IMR-90 (cell line): Measurements from ENCODE around the gene NOL12. TPM values are rescaled to one million over a fixed set of nuclear protein-coding genes. Genes with fewer than 3 reads are reported as not detected.

Experiments
- ATAC-seq: fragments of 200-7000 bp; cut with Tn5 transposase; 2 replicates; pipeline ENCODE4 v1.9.1; 2020; ENCODE audit warnings: low read depth, mild to moderate bottlenecking, moderate library complexity
- BruUV-seq: library from RNA; stranded (reverse); fragments of 400-500 nt; replicated peaks from 2 replicates; lab custom pipeline; 2021; lab: Mats Ljungman, UMichigan
- CTCF ChIA-PET: fragments of 300-600 bp; formaldehyde crosslinking; extraction: SDS; loops from one replicate; lab custom pipeline; 2021; ENCODE audit warnings: antibody characterized with exemption; lab: Yijun Ruan, JAX
- POLR2A ChIA-PET: fragments of 300-600 bp; sonication (Branson Sonifier 250); formaldehyde crosslinking; loops from one replicate; lab custom pipeline; 2022; ENCODE audit warnings: antibody characterized with exemption; ENCODE audit not compliant: unreplicated experiment; lab: Charles Lee
- DNase-seq: peaks from one replicate; pipeline ENCODE4 v3.0.0; 2013
- H2AFZ ChIP-seq: replicated peaks from 2 replicates; pipeline ENCODE3; 2013; ENCODE audit warnings: low read length, mild to moderate bottlenecking; ENCODE audit not compliant: poor library complexity
- H2AK5ac ChIP-seq: 2 replicates; pipeline ENCODE4 v1.6.1; 2013; ENCODE audit warnings: low read depth, low read length, inconsistent platforms
- H2AK9ac ChIP-seq: replicated peaks from 2 replicates; pipeline ENCODE3; 2013; ENCODE audit warnings: mild to moderate bottlenecking, low read depth, low read length, moderate library complexity; ENCODE audit not compliant: poor library complexity
- H2BK120ac ChIP-seq: 2 replicates; pipeline ENCODE4 v1.6.1; 2013; ENCODE audit warnings: low read depth, low read length, inconsistent platforms
- H2BK15ac ChIP-seq: 3 replicates; pipeline ENCODE4 v1.6.1; 2013; ENCODE audit warnings: low read depth, low read length, inconsistent platforms
- H2BK20ac ChIP-seq: 2 replicates; pipeline ENCODE4 v1.6.1; 2013; ENCODE audit warnings: low read depth, mild to moderate bottlenecking, inconsistent platforms, low read length, moderate library complexity
- H2BK5ac ChIP-seq: 2 replicates; pipeline ENCODE4 v1.6.1; 2013; ENCODE audit warnings: mild to moderate bottlenecking, low read depth, low read length, inconsistent platforms; ENCODE audit not compliant: poor library complexity, severe bottlenecking
- H3K14ac ChIP-seq: replicated peaks from 2 replicates; pipeline ENCODE4 v1.6.1; 2013; ENCODE audit warnings: low read depth, low read length, inconsistent platforms
- H3K18ac ChIP-seq: 2 replicates; pipeline ENCODE4 v1.6.1; 2013; ENCODE audit warnings: low read depth, low read length, control low read depth
- H3K23ac ChIP-seq: 2 replicates; pipeline ENCODE4 v1.6.1; 2013; ENCODE audit warnings: low read depth, low read length, inconsistent platforms
- H3K27ac ChIP-seq: 2 replicates; pipeline ENCODE4 v1.5.1; 2013; ENCODE audit warnings: mild to moderate bottlenecking, control low read depth, low read length; ENCODE audit not compliant: insufficient read depth
- H3K27me3 ChIP-seq: 2 replicates; pipeline ENCODE4 v1.6.1; 2013; ENCODE audit warnings: low read length; ENCODE audit not compliant: control insufficient read depth, insufficient read depth
- H3K36me3 ChIP-seq: 2 replicates; pipeline ENCODE4 v1.6.1; 2013; ENCODE audit warnings: low read length, mixed read lengths; ENCODE audit not compliant: control insufficient read depth, insufficient read depth
- H3K4ac ChIP-seq: 2 replicates; pipeline ENCODE4 v1.6.1; 2013; ENCODE audit warnings: low read depth, low read length, inconsistent platforms
- H3K4me1 ChIP-seq: 2 replicates; pipeline ENCODE4 v1.6.1; 2013; ENCODE audit warnings: low read length, mixed read lengths; ENCODE audit not compliant: control insufficient read depth, insufficient read depth
- H3K4me2 ChIP-seq: 2 replicates; pipeline ENCODE4 v1.6.1; 2013; ENCODE audit warnings: low read depth, mild to moderate bottlenecking, control low read depth, low read length, moderate library complexity
- H3K4me3 ChIP-seq: 2 replicates; pipeline ENCODE4 v1.5.1; 2013; ENCODE audit warnings: low read depth, mild to moderate bottlenecking, control low read depth, low read length, moderate library complexity; ENCODE audit not compliant: insufficient read depth
- H3K56ac ChIP-seq: 2 replicates; pipeline ENCODE4 v1.6.1; 2013; ENCODE audit warnings: low read length, inconsistent platforms; ENCODE audit not compliant: insufficient read depth; ENCODE audit errors: extremely low read depth
- H3K79me1 ChIP-seq, 2 experiments: 2 replicates each; pipeline ENCODE4 v1.6.1; 2013; ENCODE audit warnings: low read length in 2 of 2, inconsistent platforms in 1 of 2, low read depth in 1 of 2
- H3K9ac ChIP-seq: 2 replicates; pipeline ENCODE4 v1.6.1; 2013; ENCODE audit warnings: low read depth, low read length, control low read depth
- H3K9me1 ChIP-seq: 2 replicates; pipeline ENCODE4 v1.6.1; 2013; ENCODE audit warnings: low read length, inconsistent platforms; ENCODE audit not compliant: insufficient read depth
- H3K9me3 ChIP-seq: 2 replicates; pipeline ENCODE4 v1.6.1; 2013; ENCODE audit warnings: low read length; ENCODE audit not compliant: control insufficient read depth, insufficient read depth
- H4K20me1 ChIP-seq: 2 replicates; pipeline ENCODE4 v1.6.1; 2013; ENCODE audit warnings: low read length, inconsistent platforms; ENCODE audit not compliant: insufficient read depth
- H4K5ac ChIP-seq: 2 replicates; pipeline ENCODE4 v1.6.1; 2013; ENCODE audit warnings: mild to moderate bottlenecking, low read depth, low read length, control low read depth
- H4K8ac ChIP-seq, 2 experiments: 2 replicates each; pipeline ENCODE4 v1.6.1; 2013; ENCODE audit warnings: low read depth in 2 of 2, low read length in 2 of 2, control low read depth in 1 of 2, inconsistent platforms in 1 of 2
- H4K91ac ChIP-seq: 2 replicates; pipeline ENCODE4 v1.6.1; 2013; ENCODE audit warnings: low read depth, low read length, inconsistent platforms; ENCODE audit not compliant: insufficient read depth
- BHLHE40 ChIP-seq: fragments of 150-350 bp; IDR thresholded peaks from 2 replicates; pipeline ENCODE4 v1.6.1; 2016; ENCODE audit warnings: mild to moderate bottlenecking, low read depth, low read length
- CEBPB ChIP-seq: IDR thresholded peaks from 2 replicates; pipeline ENCODE4 v1.6.1; 2012; ENCODE audit warnings: low read depth, low read length, improper control_type of control experiment
- MAZ ChIP-seq: IDR thresholded peaks from 2 replicates; pipeline ENCODE4 v1.6.1; 2012; ENCODE audit warnings: low read depth, mild to moderate bottlenecking, low read length, improper control_type of control experiment, moderate library complexity, borderline replicate concordance
- MXI1 ChIP-seq: IDR thresholded peaks from 2 replicates; pipeline ENCODE4 v1.6.1; 2012; ENCODE audit warnings: low read depth, mild to moderate bottlenecking, low read length, moderate library complexity, borderline replicate concordance
- NFE2L2 ChIP-seq: fragments of 150-350 bp; IDR thresholded peaks from 2 replicates; pipeline ENCODE4 v1.6.1; 2016; ENCODE audit warnings: low read depth, mild to moderate bottlenecking, low read length
- POLR2A ChIP-seq: IDR thresholded peaks from 2 replicates; pipeline ENCODE4 v1.6.1; 2012; ENCODE audit warnings: mild to moderate bottlenecking, low read depth, low read length
- RCOR1 ChIP-seq: IDR thresholded peaks from 2 replicates; pipeline ENCODE4 v1.6.1; 2012; ENCODE audit warnings: mild to moderate bottlenecking, low read length, improper control_type of control experiment; ENCODE audit not compliant: insufficient replicate concordance
- USF2 ChIP-seq: fragments of 150-350 bp; IDR thresholded peaks from 2 replicates; pipeline ENCODE4 v1.6.1; 2017; ENCODE audit warnings: mild to moderate bottlenecking, antibody characterized with exemption, low read length, low read depth
- WGBS, 2 experiments: methylation state at CpG; one replicate each; pipeline versions ENCODE4 v1.1.5 to v1.1.7; 2013; ENCODE audit warnings: missing lambda C conversion rate in 2 of 2; ENCODE audit not compliant: insufficient read length in 1 of 2; ENCODE audit errors: extremely low coverage in 2 of 2; 5-methylcytosine and 5-hydroxymethylcytosine counted together
- dilution Hi-C: fragments of 300-500 bp; cut with HindIII; formaldehyde crosslinking; loops from one replicate; pipeline ENCODE4 v1.14.3; 2018; ENCODE audit warnings: low sequenced_read_pairs; ENCODE audit not compliant: unreplicated experiment
- in situ Hi-C: fragments of 300-500 bp; cut with MboI; formaldehyde crosslinking; loops from 3 replicates; pipeline ENCODE4 v1.14.3; 2019; ENCODE audit warnings: low sequenced_read_pairs, inconsistent platforms, mixed read lengths
- intact Hi-C: fragments of 100-400 bp; cut with micrococcal nuclease; formaldehyde crosslinking; loops from 2 replicates; pipeline ENCODE4 v1.10.0; 2022
- polyA plus RNA-seq, 3 experiments: library from polyadenylated mRNA; depleted of rRNA; stranded (reverse); fragments of >200 nt; gene quantifications; 2 replicates each; pipeline ENCODE4 v1.2.3, GENCODE V29; 2012; ENCODE audit warnings: low replicate concordance in 1 of 3
- total RNA-seq: library from RNA; depleted of rRNA; stranded (reverse); fragments of >200 nt; gene quantifications from 2 replicates; pipeline ENCODE4 v1.2.3, GENCODE V29; 2012
- TF ChIP-seq, protein P1 (sequence below): fragments of 150-350 bp; IDR thresholded peaks from 2 replicates; pipeline ENCODE4 v1.6.1; 2016; ENCODE audit warnings: low read depth, mild to moderate bottlenecking, low read length, moderate library complexity, borderline replicate concordance

The NOL12 gene
- total and polyA plus RNA-seq, 2 of the 4 experiments (the other 2 are of a cell fraction): 16.0 to 25.6 TPM

DNA sequence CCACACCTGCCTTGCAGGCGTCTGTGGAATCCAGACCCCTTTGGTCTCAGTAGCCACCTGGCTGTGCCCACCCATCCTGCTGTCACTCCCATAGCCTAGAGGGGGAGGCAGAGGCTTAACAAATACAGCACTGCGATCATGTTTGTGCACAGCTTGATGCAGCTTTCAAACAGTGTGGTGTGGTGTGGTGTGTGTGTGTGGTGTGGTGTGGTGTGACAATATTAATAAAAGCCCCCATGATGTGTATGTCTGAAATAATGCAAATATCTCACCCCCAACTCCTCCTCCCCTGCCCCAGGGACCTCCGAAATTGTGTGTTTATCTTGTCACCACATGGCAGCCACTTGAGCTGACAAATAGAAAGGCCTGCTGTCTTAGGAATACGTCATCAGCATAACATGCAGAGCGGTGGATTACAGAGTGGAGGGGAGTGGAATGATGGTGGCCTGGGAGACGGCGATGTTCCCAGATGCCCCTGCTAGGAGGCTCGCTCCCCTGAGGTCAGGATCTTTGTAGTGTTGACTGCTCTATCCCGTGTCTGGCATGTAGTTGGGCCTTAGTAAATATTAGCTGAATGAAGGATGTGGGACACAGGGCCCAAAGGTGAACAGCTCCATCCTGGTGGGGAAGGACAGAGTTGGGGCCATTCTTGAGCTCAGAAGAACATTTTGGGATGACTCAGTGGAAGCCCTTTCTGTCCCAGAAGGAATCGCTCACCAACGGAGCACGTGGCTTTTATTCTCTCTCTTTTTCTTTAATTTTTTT is 24.8 kb upstream of the NOL12 start (continued):
- no peak; the same call in 1 of the 2 replicates for TF ChIP-seq MAZ
- no peak for TF ChIP-seq CEBPB
- no peak for TF ChIP-seq NFE2L2
- no peak for TF ChIP-seq POLR2A

DNA sequence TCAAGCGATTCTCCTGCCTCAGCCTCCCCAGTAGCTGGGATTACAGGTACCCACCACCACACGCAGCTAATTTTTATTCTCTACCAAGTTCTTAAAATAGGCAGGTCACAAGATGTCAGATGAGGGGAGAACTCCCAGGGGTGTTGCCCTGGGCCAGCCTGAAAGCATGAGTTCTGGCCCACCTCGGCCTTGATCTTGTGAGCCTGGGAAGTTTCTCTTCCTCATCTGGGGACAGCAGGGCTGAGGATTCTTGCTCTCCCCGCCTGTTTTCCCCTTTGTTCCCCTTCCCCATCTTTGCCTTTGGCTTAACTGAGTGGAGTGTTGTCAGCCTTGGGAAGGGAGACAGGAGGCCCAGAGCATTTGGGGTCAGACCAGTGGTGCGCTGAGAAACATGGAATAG is 24.1 kb upstream of the NOL12 start:
- Histone ChIP-seq H4K91ac (peak overlapping the region; percentile 52; the same call in 1 of the 2 replicates), H2BK120ac (peak overlapping the region; percentile 59), H3K4me1 (peaks cover 25% of the 10 kb centered on the region), H2AK5ac (peak overlapping the region; percentile 80), H4K8ac (0 out of 4 replicates have a peak overlapping the region, but pooled peaks of 1 of the 2 experiments have one; percentile 32), H3K9me1 (peaks cover 11% of the 10 kb centered on the region), H3K23ac (peak overlapping the region; percentile 37; the same call in 1 of the 2 replicates), H2BK5ac (peak overlapping the region; percentile 42), H3K79me1 (peaks cover 39 to 77% of the 10 kb centered on the region in 2 experiments), H3K4ac (peak overlapping the region; percentile 81), H3K14ac (peak overlapping the region; percentile 67; the same call in 1 of the 2 replicates), H3K27ac (peak overlapping the region; percentile 26; the same call in 1 of the 2 replicates), H3K4me2 (no peak overlapping the region), H3K9me3 (no peaks in the 10 kb centered on the region), H4K5ac (no peak overlapping the region), H3K9ac (0 out of 2 replicates have a peak overlapping the region, but pooled peaks have one; percentile 17), H2AK9ac (peak overlapping the region; percentile 75), H3K56ac (no peak overlapping the region), H2BK15ac (peak overlapping the region; percentile 78; the same call in 1 of the 3 replicates), H2AFZ (peak overlapping the region; percentile 48), H3K4me3 (no peak overlapping the region), H3K18ac (no peak overlapping the region), H3K36me3 (peaks cover 11% of the 10 kb centered on the region), H4K20me1 (peaks cover 31% of the 10 kb centered on the region), H3K27me3 (no peaks in the 10 kb centered on the region), H2BK20ac (peak overlapping the region; percentile 51; the same call in 1 of the 2 replicates)
- CTCF ChIA-PET: interaction anchor here (1.0 to 2.5 kb wide), 4 partner anchors 19 to 114 kb away, joined by 4 to 15 read pairs (median 5); no protein-coding TSS in a partner anchor
- TF ChIP-seq CEBPB: no peak
- TF ChIP-seq MXI1: no peak
- no peak for TF ChIP-seq RCOR1
- TF ChIP-seq BHLHE40: no peak
- TF ChIP-seq, protein P1, sequence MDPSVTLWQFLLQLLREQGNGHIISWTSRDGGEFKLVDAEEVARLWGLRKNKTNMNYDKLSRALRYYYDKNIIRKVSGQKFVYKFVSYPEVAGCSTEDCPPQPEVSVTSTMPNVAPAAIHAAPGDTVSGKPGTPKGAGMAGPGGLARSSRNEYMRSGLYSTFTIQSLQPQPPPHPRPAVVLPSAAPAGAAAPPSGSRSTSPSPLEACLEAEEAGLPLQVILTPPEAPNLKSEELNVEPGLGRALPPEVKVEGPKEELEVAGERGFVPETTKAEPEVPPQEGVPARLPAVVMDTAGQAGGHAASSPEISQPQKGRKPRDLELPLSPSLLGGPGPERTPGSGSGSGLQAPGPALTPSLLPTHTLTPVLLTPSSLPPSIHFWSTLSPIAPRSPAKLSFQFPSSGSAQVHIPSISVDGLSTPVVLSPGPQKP: no peak
- no peak for TF ChIP-seq USF2
- dilution Hi-C loops (no loop called here), intact Hi-C loops (no loop called here), in situ Hi-C loops (no loop called here)
- ATAC-seq (no peak), DNase-seq (no peak)
- WGBS, 2 experiments: 100% methylated on average over 1 of the region's 5 CpGs; no CpG with 5 or more reads in 1 of the 2 experiments
- POLR2A ChIA-PET: interaction anchor here (1.0 to 1.3 kb wide), 2 partner anchors 13 to 16 kb away, joined by 7 to 17 read pairs; partner anchors contain the start of gene LGALS1
- BruUV-seq: no TSS peak
